RKO (cell line): ENCODE results near the gene AMFR.

Experiments used
- DNase-seq: peaks from one replicate; pipeline ENCODE4 v3.0.0-alpha.2; 2016; ENCODE audit warnings: low spot score

The AMFR gene

DNA sequence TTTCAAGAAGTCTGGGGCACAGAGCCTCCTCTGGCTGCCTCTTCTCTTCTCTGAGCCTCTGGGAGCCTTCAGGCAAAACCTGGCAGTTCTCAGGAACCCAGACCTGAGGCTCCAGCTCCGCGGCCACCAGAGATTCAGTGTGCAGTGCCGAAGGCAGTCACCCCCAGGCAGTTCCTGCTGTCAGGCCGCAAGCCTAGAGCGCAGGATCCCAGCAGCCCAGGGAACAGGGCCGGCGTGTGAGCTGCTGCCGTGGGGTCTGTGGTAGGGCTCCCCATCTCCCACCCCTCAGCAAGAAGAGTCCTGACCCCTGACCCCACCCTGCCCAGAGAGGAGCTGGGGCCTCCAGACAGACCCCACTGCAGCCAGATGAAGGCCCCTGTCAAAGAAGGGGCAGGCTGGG is 78.2 kb downstream of the AMFR start:
- no peak for DNase-seq

DNA sequence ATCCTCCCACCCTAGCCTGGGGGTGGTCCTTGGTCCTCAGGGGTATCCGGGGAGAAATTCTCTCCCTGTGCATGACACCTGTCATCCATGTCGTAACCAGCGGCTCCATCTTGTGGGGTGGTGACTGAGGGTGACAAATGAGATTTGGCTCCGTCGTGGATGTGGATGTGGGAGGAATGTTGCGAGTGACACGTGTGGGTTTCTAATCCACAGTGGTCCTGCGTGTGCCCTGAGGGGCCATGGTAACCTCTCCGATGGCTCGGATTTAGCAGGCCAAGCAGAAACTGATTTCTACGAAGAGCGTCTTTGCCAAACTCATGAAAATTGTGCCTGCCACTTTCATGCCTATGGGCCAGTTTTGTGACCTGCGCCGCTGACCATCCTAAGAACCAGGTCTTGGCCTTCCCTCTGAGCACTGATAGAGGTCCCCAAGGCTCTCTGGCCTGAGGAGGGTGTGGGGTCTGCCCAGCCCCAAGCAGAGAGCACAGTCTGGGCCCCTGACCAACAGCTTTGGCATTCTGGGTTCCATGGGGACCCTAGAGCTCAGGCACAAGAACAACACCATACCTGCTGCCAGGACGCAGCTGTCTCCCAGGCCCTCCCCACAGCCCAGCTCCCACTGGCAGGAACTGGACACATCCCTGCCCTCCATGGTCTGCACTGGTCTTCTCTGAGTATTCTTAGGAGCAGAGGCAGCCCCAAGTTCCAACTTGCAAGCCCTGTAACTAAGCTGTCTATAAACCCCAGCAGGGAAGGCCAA is 79.0 kb downstream of the AMFR start:
- no peak for DNase-seq

DNA sequence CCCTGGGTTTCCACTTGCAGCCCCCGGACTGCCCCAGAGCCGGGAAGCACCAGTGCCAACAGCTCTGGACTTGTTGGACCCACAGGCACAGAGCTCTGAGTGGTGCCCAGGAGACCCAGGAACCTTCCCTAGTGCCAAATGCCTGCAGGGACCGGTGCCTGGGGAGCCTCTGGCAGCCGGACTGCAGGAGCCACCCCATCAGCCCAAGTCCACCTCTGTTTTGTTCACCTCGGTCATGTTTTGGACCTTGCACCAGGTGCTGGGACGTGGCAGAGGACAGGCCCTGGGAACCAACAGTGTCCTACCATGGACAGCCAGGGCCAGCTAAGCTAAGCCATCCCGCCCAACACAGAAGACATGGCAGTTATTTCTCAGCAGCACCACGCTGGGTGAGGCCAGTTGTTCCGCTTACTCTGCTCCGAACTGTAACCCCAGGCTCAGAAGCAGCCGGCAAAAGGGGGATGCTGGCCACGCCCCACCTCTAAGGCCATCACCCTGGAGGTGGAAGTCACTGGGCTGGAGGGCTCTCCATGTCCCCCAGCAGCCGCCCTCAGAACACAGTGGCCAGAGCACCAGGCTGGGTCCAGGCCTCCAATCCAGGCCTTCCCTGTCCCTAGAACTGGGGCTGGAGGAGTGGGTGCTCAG is 79.8 kb downstream of the AMFR start:
- no peak for DNase-seq

DNA sequence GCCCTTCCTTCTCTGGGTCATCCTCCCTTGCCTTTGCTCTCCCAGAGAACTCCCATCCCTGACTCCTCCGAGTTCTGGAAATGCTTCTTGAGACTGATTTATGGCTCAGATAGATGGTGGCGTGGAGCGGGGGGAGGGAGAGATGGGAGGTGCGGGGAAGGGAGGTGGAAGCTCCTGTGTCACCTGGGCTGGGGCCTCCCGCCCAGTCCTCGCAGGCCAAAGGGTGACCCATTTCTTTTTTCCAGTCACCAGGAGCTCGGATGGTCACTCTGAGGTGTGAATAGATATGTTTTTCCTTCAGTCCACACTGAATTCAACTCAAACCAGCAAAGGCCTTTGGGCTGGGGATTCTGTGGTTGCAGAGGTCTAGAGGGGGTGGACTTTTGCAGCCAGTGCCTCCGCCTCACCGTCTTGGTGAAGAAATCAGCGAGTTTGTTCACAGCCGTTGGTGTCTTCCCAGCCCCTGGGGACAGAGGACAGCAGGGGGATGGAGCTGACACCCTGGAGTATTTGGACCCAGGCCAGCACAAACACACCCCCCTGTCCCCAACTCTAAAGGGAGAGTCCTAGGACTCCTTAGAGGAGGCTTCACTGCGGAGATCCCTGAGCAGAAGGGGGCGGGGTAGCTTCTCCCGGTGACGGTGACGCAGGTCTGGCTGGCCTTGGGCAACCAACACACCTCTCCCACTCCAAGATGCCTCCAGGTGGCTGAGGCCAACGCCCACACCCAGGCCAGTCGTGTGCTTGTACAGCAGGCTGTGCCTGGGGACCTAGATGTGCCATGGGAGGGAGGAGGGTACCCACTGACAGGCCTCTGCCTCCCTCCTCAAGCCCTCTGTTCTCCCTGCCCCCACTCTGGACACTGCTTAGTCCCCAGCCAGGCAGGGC is 80.6 kb downstream of the AMFR start:
- no peak for DNase-seq

DNA sequence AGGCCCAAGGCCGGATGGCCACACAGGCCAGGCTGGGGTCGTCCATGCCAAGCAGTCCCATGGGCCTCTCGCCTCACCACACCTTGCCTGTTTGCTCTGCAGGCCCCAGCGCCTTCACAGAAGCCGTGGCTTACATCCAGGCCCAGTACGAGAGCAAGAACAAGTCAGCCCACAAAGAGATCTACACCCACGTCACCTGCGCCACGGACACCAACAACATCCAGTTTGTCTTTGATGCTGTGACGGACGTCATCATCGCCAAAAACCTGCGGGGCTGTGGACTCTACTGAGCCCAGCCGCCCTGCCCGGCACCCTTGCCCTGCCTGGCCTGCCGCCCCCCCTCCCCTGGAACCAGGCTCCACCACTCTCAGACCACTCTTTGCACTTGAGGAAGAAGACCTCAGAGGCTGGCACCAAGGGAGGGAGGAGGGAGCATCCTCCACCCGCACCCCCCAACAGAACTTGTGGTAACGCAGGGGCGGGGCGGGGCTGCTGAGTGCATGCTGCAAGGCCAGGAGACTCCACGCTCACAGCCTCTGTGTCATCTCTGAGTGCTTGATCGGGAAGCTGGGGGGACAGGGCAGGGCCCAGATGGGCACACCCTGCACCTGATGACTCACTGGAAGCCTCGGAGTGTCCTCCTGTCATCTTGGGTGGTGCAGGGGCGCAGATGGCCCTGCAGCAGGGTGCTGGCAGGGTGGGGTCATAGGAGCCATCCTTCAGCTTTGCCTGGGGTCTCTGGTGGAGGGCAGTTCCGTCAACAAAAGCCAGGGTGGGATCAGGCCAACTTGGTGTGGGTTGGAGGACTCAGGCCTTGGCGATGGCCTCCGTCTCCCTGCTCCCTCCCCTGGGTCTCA is 81.5 kb downstream of the AMFR start:
- DNase-seq: no peak

DNA sequence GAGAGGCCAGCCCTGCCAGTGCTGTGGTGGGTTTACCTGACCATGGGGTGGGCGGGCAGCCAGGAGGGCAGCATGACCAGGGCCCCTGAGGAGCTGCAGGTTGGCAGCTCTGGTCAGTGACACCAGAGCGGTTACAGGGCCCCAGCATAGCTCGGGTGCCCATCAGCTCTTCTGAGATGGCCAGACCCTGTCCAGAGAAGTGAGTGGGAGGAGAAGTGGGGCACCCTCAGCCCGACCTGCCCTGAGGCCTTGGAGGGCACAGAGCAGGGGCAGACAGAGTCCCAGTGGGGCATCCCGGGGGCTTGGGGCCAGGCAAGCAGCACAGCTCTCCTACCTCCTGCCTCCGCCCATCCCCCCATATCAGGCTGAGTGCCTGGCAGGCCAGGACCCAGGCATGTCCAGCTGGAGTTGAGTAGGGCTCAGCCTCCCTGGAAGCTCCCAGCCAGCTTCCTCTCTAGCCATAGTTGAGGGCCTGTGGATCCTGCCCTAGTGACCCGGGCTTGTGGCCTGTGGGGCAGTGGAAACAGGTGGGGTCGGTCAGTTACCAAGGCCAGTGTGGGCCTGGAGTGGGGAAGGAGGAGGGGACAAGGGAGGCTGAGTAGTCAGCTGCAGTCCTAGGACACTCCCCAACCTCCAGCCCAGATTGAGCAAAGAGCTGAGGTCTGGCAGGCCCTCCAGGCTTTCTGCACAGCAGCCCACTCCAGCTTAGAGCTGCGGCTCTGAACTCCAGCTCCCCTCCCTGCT is 83.5 kb downstream of the AMFR start:
- no peak for DNase-seq

DNA sequence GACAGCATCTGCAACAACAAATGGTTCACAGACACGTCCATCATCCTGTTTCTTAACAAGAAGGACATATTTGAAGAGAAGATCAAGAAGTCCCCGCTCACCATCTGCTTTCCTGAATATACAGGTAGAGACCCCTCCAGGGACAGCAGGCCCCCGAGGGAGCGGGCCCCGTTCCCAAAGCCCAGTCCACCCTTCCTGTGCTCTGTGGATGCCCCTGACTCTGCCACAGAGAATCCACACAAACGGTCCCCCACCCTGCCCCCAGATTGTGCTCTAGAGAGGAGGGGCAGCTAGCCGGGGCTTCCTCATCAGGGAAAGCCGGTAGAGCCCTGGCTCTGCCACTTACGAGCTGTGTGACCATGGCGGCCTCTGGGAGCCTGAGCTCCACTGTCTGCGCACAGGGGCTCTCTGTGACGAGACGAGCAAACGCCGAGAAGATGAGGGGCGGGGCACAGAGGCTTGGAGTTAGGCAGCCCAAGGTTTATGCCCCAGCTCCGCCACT is 84.4 kb downstream of the AMFR start:
- no peak for DNase-seq

DNA sequence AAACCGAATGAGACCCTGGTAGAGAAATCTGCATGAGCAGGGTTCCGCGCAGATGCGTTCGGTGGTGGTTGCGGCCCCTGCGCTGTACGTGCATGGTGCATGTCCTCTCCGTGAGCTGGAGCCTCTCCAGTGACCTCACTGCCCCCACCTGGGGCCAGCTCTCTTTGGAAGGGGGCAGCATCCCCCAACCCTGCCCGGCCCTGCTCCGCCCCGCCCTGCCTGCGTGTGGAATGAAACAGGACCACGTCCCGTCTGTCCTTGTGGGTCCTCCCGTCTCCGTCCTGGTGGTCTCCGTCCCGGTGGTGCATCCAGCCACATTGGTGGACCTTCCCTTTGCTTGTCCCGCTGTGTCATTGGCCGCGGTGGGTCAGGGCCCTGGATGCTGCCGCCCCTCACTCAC is 84.9 kb downstream of the AMFR start:
- DNase-seq: no peak

DNA sequence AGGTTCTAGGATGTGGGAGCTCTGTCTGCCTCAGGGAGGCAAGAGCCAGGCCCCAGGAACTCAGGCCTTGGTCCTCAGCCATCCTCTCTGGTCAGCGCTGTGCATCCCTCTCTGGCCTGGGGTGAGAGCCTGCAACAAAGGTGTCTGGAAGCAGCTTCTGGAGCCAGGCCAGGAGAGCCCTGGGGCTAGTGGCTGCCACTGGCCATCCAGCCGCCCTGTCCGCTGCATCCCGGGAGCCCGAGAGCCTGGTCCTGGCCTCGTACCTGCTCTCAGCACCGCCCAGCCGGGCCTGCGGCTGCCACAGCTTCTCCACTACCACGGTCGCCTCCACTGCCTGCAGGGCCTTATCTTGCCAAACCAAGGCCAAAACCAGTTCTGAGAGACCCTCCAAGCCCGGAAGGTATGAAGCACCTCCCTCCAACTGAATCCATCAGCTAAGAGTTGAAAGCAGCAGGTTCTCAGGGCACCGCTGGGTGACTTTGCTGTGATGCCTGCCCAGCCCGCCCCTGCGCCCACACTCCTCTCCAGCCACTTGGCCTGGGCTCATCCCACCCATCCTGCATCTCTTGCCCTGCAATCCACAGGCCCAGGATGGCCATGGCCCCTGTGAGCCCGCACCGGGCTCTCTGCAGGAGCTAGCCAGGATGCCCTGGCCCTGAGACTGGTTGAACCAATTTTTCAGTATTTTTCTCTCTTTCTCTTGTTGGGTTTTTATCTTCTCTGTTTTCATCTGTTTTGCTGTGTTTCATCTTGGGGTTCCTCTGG is 85.7 kb downstream of the AMFR start:
- DNase-seq: no peak

DNA sequence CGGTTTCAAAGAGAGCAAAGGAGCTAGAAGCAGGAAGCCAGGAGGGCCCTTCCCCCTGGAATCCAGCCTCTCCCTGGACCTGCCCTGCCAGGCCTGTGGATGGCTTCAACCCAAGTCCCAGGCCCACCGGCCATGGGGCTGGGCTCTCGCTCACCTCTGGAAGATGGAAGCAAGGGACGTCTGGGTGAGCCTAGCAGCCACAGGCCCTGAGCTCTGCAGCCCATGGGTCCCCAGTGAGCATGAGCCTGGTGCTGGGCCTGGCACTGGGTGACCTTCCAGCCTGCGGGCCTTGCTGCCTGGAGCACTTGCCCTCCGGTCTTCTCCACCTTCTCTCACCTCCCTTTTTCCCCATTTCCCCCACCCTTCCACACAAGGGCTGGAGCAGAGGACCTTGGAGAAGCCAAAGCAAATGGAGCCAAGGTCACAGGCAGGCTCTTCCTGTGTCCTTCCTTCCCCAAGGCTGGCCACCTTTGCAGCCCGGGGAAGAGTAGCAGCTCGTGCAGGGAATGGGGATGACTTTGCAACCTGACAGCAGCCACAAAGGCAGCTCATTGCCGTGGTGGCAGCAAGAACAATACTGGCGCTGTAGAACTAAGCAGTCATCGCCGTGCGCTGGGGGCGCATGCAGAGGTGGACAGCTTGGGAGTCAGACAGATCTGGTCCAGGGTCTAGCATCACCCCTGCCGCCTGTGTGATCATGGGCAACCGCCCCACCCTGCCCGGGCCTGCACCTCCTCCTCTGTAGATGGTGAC is 86.6 kb downstream of the AMFR start:
- DNase-seq: no peak

DNA sequence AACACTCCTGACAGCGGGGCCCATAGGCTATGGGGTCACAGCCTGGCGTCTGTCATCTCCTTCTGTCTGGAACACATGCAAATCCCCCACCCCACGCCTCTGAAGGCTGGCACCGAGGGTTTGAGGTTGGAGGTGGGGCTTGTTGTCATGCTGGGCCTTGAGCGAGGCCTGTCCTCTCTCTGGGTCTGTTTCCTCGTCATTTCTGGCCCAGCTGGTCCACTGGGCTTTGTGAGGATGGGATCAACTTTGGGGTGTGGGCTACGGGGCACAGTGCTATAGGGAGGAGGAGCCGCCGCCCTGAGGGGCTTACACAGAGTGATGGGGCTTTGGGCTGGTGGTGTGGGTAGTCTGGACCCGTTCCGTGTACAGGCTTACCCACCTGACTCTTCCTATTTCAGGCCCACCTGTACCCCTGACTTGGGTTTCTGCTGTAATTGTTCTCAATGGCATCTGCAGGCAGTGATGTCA is 87.5 kb downstream of the AMFR start:
- DNase-seq: no peak

DNA sequence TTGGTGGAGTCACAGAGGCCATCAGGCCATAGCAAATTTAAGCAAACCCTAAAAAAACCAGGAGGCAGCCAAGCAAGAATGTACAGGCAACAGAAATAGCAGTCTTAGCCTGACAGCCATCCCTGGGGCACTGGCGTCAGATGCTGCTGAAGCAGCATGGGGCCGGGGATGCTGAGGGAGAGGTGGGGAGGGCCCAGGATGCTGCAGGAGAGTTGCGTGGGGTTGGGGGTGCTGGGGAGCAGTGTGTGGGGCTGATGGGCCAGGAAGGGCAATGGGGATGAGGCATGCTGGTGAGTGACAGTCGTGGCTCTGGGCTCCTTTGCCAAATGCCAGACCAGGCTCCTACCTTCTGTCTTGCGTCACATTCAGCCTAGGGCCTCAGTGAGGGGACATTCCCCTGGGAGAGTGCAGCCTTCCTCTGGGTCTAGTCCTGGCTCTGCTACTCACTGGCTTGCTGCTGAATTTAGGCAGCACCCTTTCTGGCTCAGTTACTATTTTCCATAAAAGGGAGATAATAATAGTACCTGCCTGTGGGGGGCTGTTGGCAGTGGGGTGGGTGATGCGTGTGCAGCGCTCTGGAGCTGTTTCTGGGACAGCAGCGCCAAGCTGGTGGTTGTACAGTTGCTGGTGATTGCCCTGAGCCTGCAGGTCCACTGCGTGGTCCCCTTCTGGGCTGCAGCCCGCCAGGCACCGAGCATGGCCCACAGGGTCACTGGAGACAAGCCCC is 88.1 kb downstream of the AMFR start:
- no peak for DNase-seq

DNA sequence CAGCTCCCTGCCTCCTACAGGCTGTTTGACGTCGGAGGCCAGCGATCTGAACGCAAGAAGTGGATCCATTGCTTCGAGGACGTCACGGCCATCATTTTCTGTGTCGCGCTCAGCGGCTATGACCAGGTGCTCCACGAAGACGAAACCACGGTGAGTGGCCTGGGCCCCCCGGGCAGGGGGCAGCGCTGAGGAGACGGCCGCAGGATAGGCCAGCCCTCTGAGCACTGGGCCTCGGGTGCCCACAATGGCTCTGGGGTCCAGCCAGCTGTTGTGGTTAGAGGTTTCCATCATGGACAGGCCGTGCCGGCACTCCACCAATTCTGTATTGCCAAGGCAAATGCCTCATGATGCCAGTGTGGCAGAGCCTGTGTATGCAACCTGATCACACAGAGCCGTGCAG is 88.6 kb downstream of the AMFR start:
- no peak for DNase-seq

DNA sequence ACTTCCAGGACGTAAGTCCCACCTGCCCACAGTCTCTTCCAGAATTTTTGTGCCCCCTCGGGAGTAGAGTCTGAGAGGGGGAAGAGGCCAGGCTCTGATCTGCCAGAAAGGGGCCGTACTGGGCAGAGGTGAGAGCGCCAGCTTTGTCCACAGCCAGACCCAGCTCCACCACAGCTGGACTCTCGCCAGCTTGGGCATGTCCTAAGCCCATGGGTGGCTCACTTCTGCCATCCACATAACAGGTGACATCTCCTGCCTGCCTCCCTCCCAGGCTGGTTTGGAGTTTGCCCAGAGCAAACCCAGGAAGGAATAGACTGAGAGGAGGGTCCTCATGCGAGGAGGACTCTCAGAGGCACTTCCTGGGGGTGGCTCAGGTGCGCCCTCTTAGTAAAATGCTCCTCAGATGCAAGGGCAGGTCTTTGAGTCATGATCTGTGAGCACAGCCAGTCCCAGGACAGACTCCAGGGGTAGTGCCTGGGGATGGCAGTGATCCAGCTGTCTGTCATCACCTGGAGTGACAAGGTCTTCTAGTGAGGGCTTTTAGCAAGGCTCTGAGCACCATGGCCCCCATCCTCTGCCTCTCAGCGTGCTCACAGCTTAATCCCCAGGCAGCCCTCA is 89.2 kb downstream of the AMFR start:
- no peak for DNase-seq

DNA sequence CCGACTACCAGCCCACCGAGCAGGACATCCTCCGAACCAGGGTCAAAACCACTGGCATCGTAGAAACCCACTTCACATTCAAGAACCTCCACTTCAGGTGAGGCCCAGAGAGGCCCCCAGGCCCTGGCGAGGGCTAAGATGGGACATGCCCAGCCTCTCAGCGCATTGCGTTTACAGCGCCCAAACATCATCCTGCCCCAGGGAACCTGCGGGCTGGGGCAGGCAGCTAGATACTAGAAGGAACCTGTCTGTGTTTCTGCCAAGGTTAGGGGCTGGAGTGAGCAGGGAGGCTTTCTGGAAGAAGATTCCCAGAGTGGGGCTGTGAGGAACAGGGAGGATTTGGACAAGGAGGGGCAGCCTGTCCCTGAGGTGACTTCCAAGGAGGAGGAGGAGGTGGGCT is 90.6 kb downstream of the AMFR start:
- DNase-seq: no peak

DNA sequence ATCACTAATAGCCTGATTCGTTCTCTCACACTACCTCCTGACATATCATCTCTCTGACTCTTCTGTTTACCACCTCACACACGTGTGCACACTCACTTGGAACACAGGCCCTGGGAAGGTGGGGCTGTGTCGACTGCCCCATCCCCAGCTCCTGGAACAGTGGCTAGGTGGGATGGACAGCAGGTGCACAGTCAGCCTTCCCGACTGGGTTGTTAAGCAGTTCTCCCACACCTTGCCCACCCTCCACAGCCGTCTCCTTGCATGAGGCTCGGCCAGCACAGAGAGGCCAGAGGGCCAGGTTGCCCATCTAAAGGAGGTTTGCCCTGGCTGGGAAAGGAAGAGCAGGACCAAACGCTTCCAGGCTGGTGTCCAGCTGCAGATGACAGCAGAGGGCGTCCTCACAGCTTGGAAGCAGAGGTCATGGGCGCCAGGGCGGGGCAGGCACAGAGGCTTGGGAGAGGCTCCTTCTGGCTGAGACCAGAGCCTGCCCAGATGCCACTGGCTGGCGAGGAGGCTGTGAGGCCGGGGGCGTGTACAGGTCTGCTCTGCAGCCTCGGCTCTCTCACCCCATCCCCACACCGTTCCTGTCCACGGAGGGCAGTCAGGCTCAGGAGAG is 92.8 kb downstream of the AMFR start:
- DNase-seq: peak; percentile 84

DNA sequence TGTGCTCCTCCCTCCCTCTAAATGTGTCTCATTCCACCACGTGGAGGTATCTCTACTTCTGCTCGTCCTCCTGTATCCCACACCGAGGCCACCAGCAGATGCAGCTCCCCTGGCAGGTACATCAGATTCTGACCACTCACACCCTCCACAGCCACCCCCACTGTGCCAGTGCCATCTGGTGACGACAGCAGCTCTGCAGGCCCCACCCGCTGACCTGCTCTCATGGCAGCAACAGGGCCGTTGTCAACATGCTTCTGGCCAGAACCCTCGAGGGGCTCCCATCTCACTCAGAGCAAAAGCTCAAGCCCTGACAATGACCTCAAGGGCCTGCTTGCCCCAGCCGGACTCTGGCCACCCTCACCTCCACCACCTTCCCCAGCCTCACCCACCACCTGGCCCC is 93.4 kb downstream of the AMFR start:
- no peak for DNase-seq

DNA sequence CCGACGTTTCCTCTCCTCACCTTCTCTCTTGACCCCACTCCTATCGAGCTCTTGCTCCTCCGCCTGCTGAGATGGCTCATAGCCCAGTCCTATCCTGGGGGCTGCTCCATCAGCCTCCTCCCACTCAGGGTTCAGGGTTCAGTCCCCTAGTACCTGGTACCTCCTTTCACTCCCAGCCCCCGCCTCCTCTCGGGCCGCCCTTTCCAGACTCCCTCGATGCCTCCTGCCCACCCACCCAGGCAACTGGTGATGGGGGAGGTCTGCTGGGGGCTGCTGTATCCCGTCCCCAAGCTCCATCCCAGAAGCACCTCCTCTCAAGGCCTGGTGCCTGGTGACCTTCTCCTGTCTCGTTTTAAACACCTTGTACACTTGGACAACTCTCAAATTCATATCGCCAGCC is 93.9 kb downstream of the AMFR start:
- no peak for DNase-seq
